Measurements from ENCODE around the gene LRRC63.

The LRRC63 gene

GRCh38 chr13:46315491-46316075 is 103.9 kb downstream of the LRRC63 start:
- no peak overlapping the region for H3K4me3 Mint-ChIP-seq
- no peak for DNase-seq (ENCODE audit: low spot score)
- H3K27me3 Mint-ChIP-seq (ENCODE audit: low read depth): no peaks in the 10 kb centered on the region
- H3K9me3 Mint-ChIP-seq: peaks cover 16% of the 10 kb centered on the region
- H3K4me1 Mint-ChIP-seq (ENCODE audit: low read depth): peaks cover 22% of the 10 kb centered on the region
- H3K27ac Mint-ChIP-seq: no peak overlapping the region
- H3K36me3 Mint-ChIP-seq (ENCODE audit: low read depth): peaks cover 26% of the 10 kb centered on the region

GRCh38 chr13:46317120-46317519 is 105.4 kb downstream of the LRRC63 start:
- Mint-ChIP-seq H3K4me3 (no peak overlapping the region), H3K27ac (no peak overlapping the region), H3K27me3 (ENCODE audit: low read depth) (no peaks in the 10 kb centered on the region), H3K9me3 (peaks cover 11% of the 10 kb centered on the region), H3K36me3 (ENCODE audit: low read depth) (peaks cover 20% of the 10 kb centered on the region), H3K4me1 (ENCODE audit: low read depth) (peaks cover 33% of the 10 kb centered on the region)
- DNase-seq (ENCODE audit: low spot score): no peak

- H3K9me3 Mint-ChIP-seq: peaks cover 7% of the 10 kb centered on the region
- H3K36me3 Mint-ChIP-seq (ENCODE audit: low read depth): peaks cover 11% of the 10 kb centered on the region
- H3K4me3 Mint-ChIP-seq: no peak overlapping the region
- no peak overlapping the region for H3K27ac Mint-ChIP-seq
- H3K27me3 Mint-ChIP-seq (ENCODE audit: low read depth): no peaks in the 10 kb centered on the region
- no peak for DNase-seq (ENCODE audit: low spot score)
- peaks cover 27% of the 10 kb centered on the region for H3K4me1 Mint-ChIP-seq (ENCODE audit: low read depth)
Observed at GRCh38 chr13:46318986-46319385, 107.3 kb downstream of the LRRC63 start.

DNA sequence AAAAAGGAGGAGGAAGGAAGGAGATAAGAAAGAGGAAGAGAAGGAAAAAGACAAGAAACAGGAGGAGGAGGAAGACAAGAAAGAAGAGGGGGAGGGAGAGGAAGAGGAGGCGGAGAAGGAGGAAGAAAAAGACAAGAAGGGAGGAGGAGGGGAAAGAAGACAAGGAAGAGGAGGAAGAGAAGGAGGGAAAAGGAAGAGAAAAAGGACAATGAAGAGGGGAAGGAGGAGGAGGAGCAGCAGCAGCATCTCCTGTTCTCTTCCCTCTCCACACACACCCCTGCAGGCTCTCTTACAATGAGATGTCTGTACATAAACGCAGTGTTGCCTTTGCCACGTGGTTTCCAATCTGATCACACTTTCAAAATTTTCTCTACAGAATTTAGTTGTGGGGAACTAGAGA is 108.7 kb downstream of the LRRC63 start:
- no peak for DNase-seq (ENCODE audit: low spot score)
- Mint-ChIP-seq H3K27ac (peak overlapping the region; percentile 77), H3K27me3 (ENCODE audit: low read depth) (no peaks in the 10 kb centered on the region), H3K36me3 (ENCODE audit: low read depth) (peaks cover 4% of the 10 kb centered on the region), H3K4me1 (ENCODE audit: low read depth) (peaks cover 23% of the 10 kb centered on the region), H3K9me3 (no peaks in the 10 kb centered on the region), H3K4me3 (peak overlapping the region; percentile 75)

- H3K4me1 Mint-ChIP-seq (ENCODE audit: low read depth): peaks cover 23% of the 10 kb centered on the region
- no peaks in the 10 kb centered on the region for H3K9me3 Mint-ChIP-seq
- H3K27ac Mint-ChIP-seq: peak overlapping the region; percentile 77
- peak overlapping the region; percentile 75 for H3K4me3 Mint-ChIP-seq
- H3K27me3 Mint-ChIP-seq (ENCODE audit: low read depth): no peaks in the 10 kb centered on the region
- peaks cover 2% of the 10 kb centered on the region for H3K36me3 Mint-ChIP-seq (ENCODE audit: low read depth)
- no peak for DNase-seq (ENCODE audit: low spot score)
Observed at GRCh38 chr13:46320821-46321220, 109.1 kb downstream of the LRRC63 start.

DNA sequence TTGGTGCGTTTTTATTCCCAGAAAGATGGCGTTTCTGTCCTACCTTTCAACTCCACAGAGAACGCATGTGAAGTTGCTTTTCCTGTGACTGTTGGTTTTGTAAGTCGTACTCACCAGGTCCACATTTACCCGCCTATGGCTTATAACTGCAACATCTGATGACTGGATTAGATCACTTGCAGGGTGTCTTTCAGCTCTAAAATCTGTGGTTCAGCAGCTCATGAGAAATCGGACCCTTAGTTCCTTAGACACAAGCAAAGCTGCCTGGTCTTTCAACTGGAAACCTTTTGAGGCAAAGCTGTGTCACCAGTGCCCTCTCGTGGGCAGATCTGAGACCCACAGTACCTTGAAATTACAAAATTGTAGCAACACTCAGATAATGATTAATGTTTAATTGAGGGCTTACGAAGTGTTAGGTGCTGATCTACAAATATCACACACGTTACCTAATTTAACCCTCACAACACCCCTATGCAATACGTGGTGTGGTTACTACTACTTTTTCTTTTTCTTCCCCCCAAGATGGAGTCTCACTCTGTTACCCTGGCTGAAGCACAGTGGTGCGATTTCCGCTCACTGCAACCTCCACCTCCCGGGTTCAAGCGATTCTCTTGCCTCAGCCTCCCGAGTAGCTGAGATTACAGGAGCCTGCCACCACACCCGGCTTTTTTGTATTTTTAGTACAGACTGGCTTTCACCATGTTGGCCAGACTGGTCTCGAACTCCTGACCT is 109.9 kb downstream of the LRRC63 start:
- Mint-ChIP-seq H3K27me3 (ENCODE audit: low read depth) (no peaks in the 10 kb centered on the region), H3K36me3 (ENCODE audit: low read depth) (peaks cover under 1% of the 10 kb centered on the region), H3K4me1 (ENCODE audit: low read depth) (peaks cover 25% of the 10 kb centered on the region), H3K27ac (peak overlapping the region; percentile 77), H3K9me3 (no peaks in the 10 kb centered on the region), H3K4me3 (peak overlapping the region; percentile 75)
- DNase-seq (ENCODE audit: low spot score): peak; percentile 58

DNA sequence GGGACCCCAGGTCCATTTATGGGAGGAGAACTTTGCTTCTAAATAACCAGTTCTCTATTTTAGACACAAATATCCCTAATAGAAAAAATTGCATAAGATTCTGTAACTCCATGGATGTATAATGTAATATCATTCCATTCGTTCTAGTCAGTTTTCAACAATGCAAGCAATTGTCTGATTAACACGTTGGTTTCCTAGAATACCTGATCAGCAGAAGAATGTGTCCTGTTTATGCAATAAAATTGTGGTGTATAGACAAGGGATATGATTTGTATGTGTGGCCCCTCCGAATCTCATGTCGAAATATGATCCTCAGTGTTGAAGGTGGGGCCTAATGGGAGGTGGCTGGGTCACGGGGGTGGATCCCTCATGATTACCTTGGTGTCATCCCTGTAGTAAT is 113.2 kb downstream of the LRRC63 start:
- Mint-ChIP-seq H3K27me3 (ENCODE audit: low read depth) (no peaks in the 10 kb centered on the region), H3K4me3 (no peak overlapping the region), H3K27ac (no peak overlapping the region), H3K4me1 (ENCODE audit: low read depth) (peaks cover 22% of the 10 kb centered on the region), H3K9me3 (no peaks in the 10 kb centered on the region), H3K36me3 (ENCODE audit: low read depth) (no peaks in the 10 kb centered on the region)
- no peak for DNase-seq (ENCODE audit: low spot score)

Data from T-helper 2 cell treated with Interferon-gamma antibody and Interleukin-4, amounts not matched to agents 5 μg/mL and 100 μg/mL, for 36 hours (primary cell).